IMR-90 (cell line): ENCODE measurements around the gene FAM171A1. TPM values are rescaled to one million over a fixed set of nuclear protein-coding genes. Genes with fewer than 3 reads are reported as not detected.
"Not testable (repeated sequence)": the region's sequence is repeated elsewhere in the genome, so short reads cannot be mapped to it uniquely, and the experiment has no call there.

Experiments
- ATAC-seq: fragments of 200-7000 bp; cut with Tn5 transposase; 2 replicates; pipeline ENCODE4 v1.9.1; 2020; ENCODE audit warnings: low read depth, mild to moderate bottlenecking, moderate library complexity
- BruUV-seq: library from RNA; stranded (reverse); fragments of 400-500 nt; replicated peaks from 2 replicates; lab custom pipeline; 2021; lab: Mats Ljungman, UMichigan
- CTCF ChIA-PET: fragments of 300-600 bp; formaldehyde crosslinking; extraction: SDS; loops from one replicate; lab custom pipeline; 2021; ENCODE audit warnings: antibody characterized with exemption; lab: Yijun Ruan, JAX
- POLR2A ChIA-PET: fragments of 300-600 bp; sonication (Branson Sonifier 250); formaldehyde crosslinking; loops from one replicate; lab custom pipeline; 2022; ENCODE audit warnings: antibody characterized with exemption; ENCODE audit not compliant: unreplicated experiment; lab: Charles Lee
- DNase-seq: peaks from one replicate; pipeline ENCODE4 v3.0.0; 2013
- H2AFZ ChIP-seq: replicated peaks from 2 replicates; pipeline ENCODE3; 2013; ENCODE audit warnings: low read length, mild to moderate bottlenecking; ENCODE audit not compliant: poor library complexity
- H2AK5ac ChIP-seq: 2 replicates; pipeline ENCODE4 v1.6.1; 2013; ENCODE audit warnings: low read depth, low read length, inconsistent platforms
- H2AK9ac ChIP-seq: replicated peaks from 2 replicates; pipeline ENCODE3; 2013; ENCODE audit warnings: mild to moderate bottlenecking, low read depth, low read length, moderate library complexity; ENCODE audit not compliant: poor library complexity
- H2BK120ac ChIP-seq: 2 replicates; pipeline ENCODE4 v1.6.1; 2013; ENCODE audit warnings: low read depth, low read length, inconsistent platforms
- H2BK15ac ChIP-seq: 3 replicates; pipeline ENCODE4 v1.6.1; 2013; ENCODE audit warnings: low read depth, low read length, inconsistent platforms
- H2BK20ac ChIP-seq: 2 replicates; pipeline ENCODE4 v1.6.1; 2013; ENCODE audit warnings: low read depth, mild to moderate bottlenecking, inconsistent platforms, low read length, moderate library complexity
- H2BK5ac ChIP-seq: 2 replicates; pipeline ENCODE4 v1.6.1; 2013; ENCODE audit warnings: mild to moderate bottlenecking, low read depth, low read length, inconsistent platforms; ENCODE audit not compliant: poor library complexity, severe bottlenecking
- H3K14ac ChIP-seq: replicated peaks from 2 replicates; pipeline ENCODE4 v1.6.1; 2013; ENCODE audit warnings: low read depth, low read length, inconsistent platforms
- H3K18ac ChIP-seq: 2 replicates; pipeline ENCODE4 v1.6.1; 2013; ENCODE audit warnings: low read depth, low read length, control low read depth
- H3K23ac ChIP-seq: 2 replicates; pipeline ENCODE4 v1.6.1; 2013; ENCODE audit warnings: low read depth, low read length, inconsistent platforms
- H3K27ac ChIP-seq: 2 replicates; pipeline ENCODE4 v1.5.1; 2013; ENCODE audit warnings: mild to moderate bottlenecking, control low read depth, low read length; ENCODE audit not compliant: insufficient read depth
- H3K27me3 ChIP-seq: 2 replicates; pipeline ENCODE4 v1.6.1; 2013; ENCODE audit warnings: low read length; ENCODE audit not compliant: control insufficient read depth, insufficient read depth
- H3K36me3 ChIP-seq: 2 replicates; pipeline ENCODE4 v1.6.1; 2013; ENCODE audit warnings: low read length, mixed read lengths; ENCODE audit not compliant: control insufficient read depth, insufficient read depth
- H3K4ac ChIP-seq: 2 replicates; pipeline ENCODE4 v1.6.1; 2013; ENCODE audit warnings: low read depth, low read length, inconsistent platforms
- H3K4me1 ChIP-seq: 2 replicates; pipeline ENCODE4 v1.6.1; 2013; ENCODE audit warnings: low read length, mixed read lengths; ENCODE audit not compliant: control insufficient read depth, insufficient read depth
- H3K4me2 ChIP-seq: 2 replicates; pipeline ENCODE4 v1.6.1; 2013; ENCODE audit warnings: low read depth, mild to moderate bottlenecking, control low read depth, low read length, moderate library complexity
- H3K4me3 ChIP-seq: 2 replicates; pipeline ENCODE4 v1.5.1; 2013; ENCODE audit warnings: low read depth, mild to moderate bottlenecking, control low read depth, low read length, moderate library complexity; ENCODE audit not compliant: insufficient read depth
- H3K56ac ChIP-seq: 2 replicates; pipeline ENCODE4 v1.6.1; 2013; ENCODE audit warnings: low read length, inconsistent platforms; ENCODE audit not compliant: insufficient read depth; ENCODE audit errors: extremely low read depth
- H3K79me1 ChIP-seq, 2 experiments: 2 replicates each; pipeline ENCODE4 v1.6.1; 2013; ENCODE audit warnings: low read length in 2 of 2, inconsistent platforms in 1 of 2, low read depth in 1 of 2
- H3K9ac ChIP-seq: 2 replicates; pipeline ENCODE4 v1.6.1; 2013; ENCODE audit warnings: low read depth, low read length, control low read depth
- H3K9me1 ChIP-seq: 2 replicates; pipeline ENCODE4 v1.6.1; 2013; ENCODE audit warnings: low read length, inconsistent platforms; ENCODE audit not compliant: insufficient read depth
- H3K9me3 ChIP-seq: 2 replicates; pipeline ENCODE4 v1.6.1; 2013; ENCODE audit warnings: low read length; ENCODE audit not compliant: control insufficient read depth, insufficient read depth
- H4K20me1 ChIP-seq: 2 replicates; pipeline ENCODE4 v1.6.1; 2013; ENCODE audit warnings: low read length, inconsistent platforms; ENCODE audit not compliant: insufficient read depth
- H4K5ac ChIP-seq: 2 replicates; pipeline ENCODE4 v1.6.1; 2013; ENCODE audit warnings: mild to moderate bottlenecking, low read depth, low read length, control low read depth
- H4K8ac ChIP-seq, 2 experiments: 2 replicates each; pipeline ENCODE4 v1.6.1; 2013; ENCODE audit warnings: low read depth in 2 of 2, low read length in 2 of 2, control low read depth in 1 of 2, inconsistent platforms in 1 of 2
- H4K91ac ChIP-seq: 2 replicates; pipeline ENCODE4 v1.6.1; 2013; ENCODE audit warnings: low read depth, low read length, inconsistent platforms; ENCODE audit not compliant: insufficient read depth
- CEBPB ChIP-seq: IDR thresholded peaks from 2 replicates; pipeline ENCODE4 v1.6.1; 2012; ENCODE audit warnings: low read depth, low read length, improper control_type of control experiment
- WGBS, 2 experiments: methylation state at CpG; one replicate each; pipeline versions ENCODE4 v1.1.5 to v1.1.7; 2013; ENCODE audit warnings: missing lambda C conversion rate in 2 of 2; ENCODE audit not compliant: insufficient read length in 1 of 2; ENCODE audit errors: extremely low coverage in 2 of 2; 5-methylcytosine and 5-hydroxymethylcytosine counted together
- dilution Hi-C: fragments of 300-500 bp; cut with HindIII; formaldehyde crosslinking; loops from one replicate; pipeline ENCODE4 v1.14.3; 2018; ENCODE audit warnings: low sequenced_read_pairs; ENCODE audit not compliant: unreplicated experiment
- in situ Hi-C: fragments of 300-500 bp; cut with MboI; formaldehyde crosslinking; loops from 3 replicates; pipeline ENCODE4 v1.14.3; 2019; ENCODE audit warnings: low sequenced_read_pairs, inconsistent platforms, mixed read lengths
- intact Hi-C: fragments of 100-400 bp; cut with micrococcal nuclease; formaldehyde crosslinking; loops from 2 replicates; pipeline ENCODE4 v1.10.0; 2022
- polyA plus RNA-seq, 3 experiments: library from polyadenylated mRNA; depleted of rRNA; stranded (reverse); fragments of >200 nt; gene quantifications; 2 replicates each; pipeline ENCODE4 v1.2.3, GENCODE V29; 2012; ENCODE audit warnings: low replicate concordance in 1 of 3
- total RNA-seq: library from RNA; depleted of rRNA; stranded (reverse); fragments of >200 nt; gene quantifications from 2 replicates; pipeline ENCODE4 v1.2.3, GENCODE V29; 2012

FAM171A1 gene
- total and polyA plus RNA-seq, 2 of the 4 experiments (the other 2 are of a cell fraction) = 20.3 to 30.6 TPM

- H3K27me3 ChIP-seq, H3K4me2 ChIP-seq, H4K20me1 ChIP-seq, in situ Hi-C loops, H4K8ac ChIP-seq, H2AK9ac ChIP-seq, ATAC-seq, H2BK15ac ChIP-seq, H4K5ac ChIP-seq, CTCF ChIA-PET, H3K4me3 ChIP-seq, H3K23ac ChIP-seq, H3K9me3 ChIP-seq, H2BK20ac ChIP-seq, H2BK5ac ChIP-seq, H3K4me1 ChIP-seq, H3K79me1 ChIP-seq, H3K9ac ChIP-seq, H3K9me1 ChIP-seq, intact Hi-C loops, H3K14ac ChIP-seq, H3K18ac ChIP-seq, H2BK120ac ChIP-seq, POLR2A ChIA-PET, dilution Hi-C loops, H3K56ac ChIP-seq, H2AFZ ChIP-seq, H4K91ac ChIP-seq, H3K4ac ChIP-seq, BruUV-seq, DNase-seq, H2AK5ac ChIP-seq, H3K36me3 ChIP-seq, H3K27ac ChIP-seq: not testable (repeated sequence)
- no CpG with 5 or more reads among the region's 9 CpGs for WGBS, 2 experiments
- TF ChIP-seq CEBPB = peak; percentile 45; the same call in 1 of the 2 replicates
Observed at GRCh38 chr10:15276039-15276438, 95.0 kb downstream of the FAM171A1 start.

DNA sequence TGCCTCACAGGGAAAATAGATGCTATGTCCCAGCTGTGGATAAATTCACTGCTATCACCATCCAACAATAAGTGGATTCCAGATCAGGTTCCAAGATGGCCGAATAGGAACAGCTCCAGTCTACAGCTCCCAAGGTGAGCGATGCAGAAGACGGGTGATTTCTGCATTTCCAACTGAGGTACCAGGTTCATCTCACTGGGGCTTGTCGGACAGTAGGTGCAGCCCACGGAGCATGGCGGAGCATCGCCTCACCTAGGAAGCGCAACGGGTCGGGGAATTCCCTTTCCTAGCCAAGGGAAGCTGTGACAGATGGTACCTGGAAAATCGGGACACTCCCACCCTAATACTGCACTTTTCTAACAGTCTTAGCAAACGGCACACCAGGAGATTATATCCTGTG, 101.3 kb downstream of the FAM171A1 start:
- intact Hi-C loops, BruUV-seq, H3K9me1 ChIP-seq, ATAC-seq, H3K9me3 ChIP-seq, in situ Hi-C loops, H2BK20ac ChIP-seq, POLR2A ChIA-PET, H2AK9ac ChIP-seq, H2BK120ac ChIP-seq, H2BK5ac ChIP-seq, H4K5ac ChIP-seq, dilution Hi-C loops, H3K4me2 ChIP-seq, H4K8ac ChIP-seq, H2AFZ ChIP-seq, H2BK15ac ChIP-seq, H3K56ac ChIP-seq, H3K4me1 ChIP-seq, H3K4me3 ChIP-seq, H3K79me1 ChIP-seq, H2AK5ac ChIP-seq, DNase-seq, H3K23ac ChIP-seq, H3K18ac ChIP-seq, H3K14ac ChIP-seq, H3K27me3 ChIP-seq, H3K9ac ChIP-seq, H3K4ac ChIP-seq, H3K36me3 ChIP-seq, CTCF ChIA-PET, H3K27ac ChIP-seq, H4K20me1 ChIP-seq, H4K91ac ChIP-seq: not testable (repeated sequence)
- 83% methylated on average over 1 of the region's 12 CpGs; no CpG with 5 or more reads in 1 of the 2 experiments for WGBS, 2 experiments
